GM12891 (cell line): ENCODE results near the gene RFX3.

Source experiments
- PAX5 ChIP-seq: IDR thresholded peaks from 2 replicates; pipeline ENCODE4 v1.6.1; 2011; ENCODE audit warnings: low read length, moderate library complexity, mild to moderate bottlenecking; ENCODE audit not compliant: insufficient read depth, severe bottlenecking
- POLR2A ChIP-seq: IDR thresholded peaks from 2 replicates; pipeline ENCODE4 v1.6.1; 2011; ENCODE audit warnings: low read depth, low read length, control low read depth
- POLR2AphosphoS5 ChIP-seq: IDR thresholded peaks from 2 replicates; pipeline ENCODE4 v1.6.1; 2011; ENCODE audit warnings: low read depth, low read length, control low read depth
- POU2F2 ChIP-seq: IDR thresholded peaks from 2 replicates; pipeline ENCODE4 v1.6.1; 2011; ENCODE audit warnings: low read depth, mild to moderate bottlenecking, control low read depth, low read length, moderate library complexity
- SPI1 ChIP-seq: IDR thresholded peaks from 2 replicates; pipeline ENCODE4 v1.6.1; 2011; ENCODE audit warnings: low read depth, low read length, control low read depth
- TAF1 ChIP-seq: IDR thresholded peaks from 2 replicates; pipeline ENCODE4 v1.6.1; 2011; ENCODE audit warnings: low read depth, low read length, control low read depth

DNA sequence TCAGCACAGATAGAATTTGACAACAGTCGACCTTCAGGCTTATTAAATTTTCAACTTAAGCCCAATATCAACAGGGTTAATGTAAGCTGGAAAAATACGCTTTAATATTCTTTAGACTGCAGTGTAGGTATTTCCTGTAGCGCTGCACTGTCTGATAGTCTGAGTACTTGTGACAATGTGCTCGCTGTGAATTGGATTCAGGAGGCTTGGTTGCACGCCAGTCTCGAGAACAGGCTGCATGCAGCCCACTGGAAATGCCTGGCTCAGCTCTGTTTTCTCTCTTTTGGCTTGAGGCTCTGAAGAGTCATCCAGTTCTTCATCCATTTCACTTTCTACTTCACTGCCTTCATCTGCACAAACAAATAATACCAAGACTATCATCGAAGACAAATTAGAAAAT lies 300.9 kb downstream of the RFX3 start:
- TF ChIP-seq POLR2A (no peak), POLR2AphosphoS5 (no peak), TAF1 (no peak), POU2F2 (no peak), SPI1 (no peak), PAX5 (no peak)
